HG03460 (cell line): Measurements from ENCODE around the gene EFTUD2.

ENCODE experiments used
- ATAC-seq: cut with Tn5 transposase; IDR thresholded peaks from one replicate; pipeline ENCODE4 v1.9.1; 2021; ENCODE audit not compliant: unreplicated experiment

EFTUD2 gene

GRCh38 chr17:44925731-44926697 lies 26.8 kb upstream of the EFTUD2 start:
- no peak for ATAC-seq

- no peak for ATAC-seq
These were observed 24.9 kb upstream of the EFTUD2 start for GRCh38 chr17:44924107-44924544.

- ATAC-seq: no peak
These were observed 23.7 kb upstream of the EFTUD2 start for GRCh38 chr17:44922746-44923470.

GRCh38 chr17:44922136-44922535 lies 22.9 kb upstream of the EFTUD2 start:
- no peak for ATAC-seq

- no peak for ATAC-seq
These were observed 22.1 kb upstream of the EFTUD2 start for GRCh38 chr17:44921122-44921882.

- ATAC-seq: no peak
These were observed 21.3 kb upstream of the EFTUD2 start for GRCh38 chr17:44920565-44920940.

- no peak for ATAC-seq
These were observed 20.8 kb upstream of the EFTUD2 start for GRCh38 chr17:44919885-44920564.

GRCh38 chr17:44919411-44919810 lies 20.2 kb upstream of the EFTUD2 start:
- ATAC-seq: no peak

GRCh38 chr17:44918006-44918405 lies 18.8 kb upstream of the EFTUD2 start:
- ATAC-seq: no peak

- no peak for ATAC-seq
These were observed 18.2 kb upstream of the EFTUD2 start for GRCh38 chr17:44917456-44917855.

- ATAC-seq: no peak
These were observed 17.6 kb upstream of the EFTUD2 start for GRCh38 chr17:44916781-44917241.

GRCh38 chr17:44915862-44916780 lies 16.9 kb upstream of the EFTUD2 start:
- no peak for ATAC-seq

GRCh38 chr17:44915321-44915726 lies 16.1 kb upstream of the EFTUD2 start, which contains the start of gene GFAP:
TSS of gene GFAP (minus strand) at chr17:44915500. CDS start at chr17:44915486, 14 bp downstream.
- ATAC-seq: no peak

- no peak for ATAC-seq
These were observed 15.5 kb upstream of the EFTUD2 start for GRCh38 chr17:44914698-44915271.

- no peak for ATAC-seq
These were observed 14.9 kb upstream of the EFTUD2 start for GRCh38 chr17:44914148-44914547.

- no peak for ATAC-seq
These were observed 14.4 kb upstream of the EFTUD2 start for GRCh38 chr17:44913676-44914075.

- no peak for ATAC-seq
These were observed 13.7 kb upstream of the EFTUD2 start for GRCh38 chr17:44912763-44913544.
